Skeletal muscle tissue (tissue), 4 donors: Measurements from ENCODE around the gene ZC3H12A. TPM values are rescaled to one million over a fixed set of nuclear protein-coding genes. Genes with fewer than 3 reads are reported as not detected.

Experiments used
- H3K27ac ChIP-seq: one replicate; pipeline ENCODE4 v1.7.0; 2013; ENCODE audit warnings: mild to moderate bottlenecking, low read depth, low read length, inconsistent platforms
- H3K27me3 ChIP-seq, 3 donors: one replicate each; pipeline ENCODE4 v1.7.0; 2013; ENCODE audit warnings: low read length in 3 of 3; ENCODE audit not compliant: control insufficient read depth in 3 of 3, insufficient read depth in 3 of 3
- H3K36me3 ChIP-seq, 3 donors: one replicate each; pipeline ENCODE4 v1.7.0; 2013; ENCODE audit warnings: low read length in 3 of 3; ENCODE audit not compliant: control insufficient read depth in 3 of 3, insufficient read depth in 3 of 3
- H3K4me1 ChIP-seq, 3 donors: one replicate each; pipeline ENCODE4 v1.7.0; 2013; ENCODE audit warnings: low read length in 3 of 3, mild to moderate bottlenecking in 3 of 3; ENCODE audit not compliant: control insufficient read depth in 3 of 3, insufficient read depth in 3 of 3
- H3K4me3 ChIP-seq, 3 donors: one replicate each; pipeline ENCODE4 v1.7.0; 2013; ENCODE audit warnings: low read length in 3 of 3
- H3K9ac ChIP-seq, 3 donors: one replicate each; pipeline ENCODE4 v1.7.0; 2013; ENCODE audit warnings: low read length in 3 of 3, mild to moderate bottlenecking in 3 of 3, moderate library complexity in 2 of 3, low read depth in 1 of 3
- H3K9me3 ChIP-seq, 3 donors: one replicate each; pipeline ENCODE4 v1.7.0; 2013; ENCODE audit warnings: low read length in 3 of 3; ENCODE audit not compliant: control insufficient read depth in 3 of 3
- total RNA-seq: library from RNA; depleted of rRNA; stranded (reverse); fragments of >200 nt; gene quantifications from one replicate; pipeline ENCODE4 v1.2.3, GENCODE V29; 2014
- donor health status: Osteomylitis.

Gene ZC3H12A
- total RNA-seq, 1 donor from 2014 or later = 1.0 TPM

DNA sequence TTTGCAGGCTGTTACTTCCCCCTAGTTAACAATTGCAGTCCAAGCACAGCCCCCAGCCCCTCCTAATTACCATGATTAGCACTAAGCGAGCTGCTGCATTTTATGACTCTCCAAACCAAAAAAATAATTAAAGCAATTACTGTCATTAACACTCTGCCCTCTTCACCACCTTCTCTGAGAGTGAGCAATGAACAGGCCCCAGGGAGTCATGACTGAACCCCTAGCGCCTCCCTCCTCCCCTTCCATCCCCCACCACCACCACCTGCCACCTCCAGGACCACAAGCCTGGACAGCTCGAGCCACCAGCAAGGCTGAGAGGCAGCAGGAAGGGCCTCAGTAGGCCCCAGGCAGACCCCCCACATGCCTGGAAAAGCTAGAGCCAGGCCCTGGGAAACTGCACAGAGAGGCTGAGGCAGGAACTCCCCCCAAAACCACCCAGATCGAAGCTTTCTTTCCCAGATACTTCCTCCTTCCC, 35.5 kb upstream of the ZC3H12A start:
- Histone ChIP-seq H3K4me3 (no peak overlapping the region), H3K27me3 (peaks cover 12 to 45% (median 34%) of the 10 kb centered on the region in 3 donors)

DNA sequence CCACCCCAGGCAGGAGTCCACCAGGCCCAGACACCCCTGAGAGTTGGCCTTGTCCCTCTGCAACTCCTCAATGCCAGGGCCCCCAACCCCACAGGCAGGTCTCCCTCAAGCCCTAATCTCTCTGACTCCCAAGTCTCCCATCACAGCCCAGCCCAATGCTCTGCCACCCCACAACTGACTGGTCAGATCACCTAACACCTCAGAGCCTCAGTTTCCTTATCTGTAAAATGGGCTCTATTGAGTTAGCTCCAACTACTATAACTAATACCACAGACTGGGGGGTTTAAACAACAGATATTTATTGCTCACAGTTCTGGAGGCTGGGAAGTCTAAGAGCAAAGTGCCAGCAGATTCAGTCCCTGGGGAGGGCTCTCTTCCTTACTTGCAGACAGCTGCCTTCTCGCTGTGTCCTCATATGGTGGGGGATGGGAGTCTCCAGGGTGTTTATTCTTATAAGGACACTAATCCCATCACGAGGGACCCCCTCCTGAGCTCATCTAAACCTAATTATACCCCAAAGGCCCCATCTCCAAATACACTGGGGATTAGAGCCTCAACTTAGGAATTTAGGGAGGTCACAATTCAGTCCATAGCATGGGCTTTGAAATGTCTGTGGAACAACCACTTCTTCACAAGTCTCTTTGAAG, 34.9 kb upstream of the ZC3H12A start:
- Histone ChIP-seq H3K4me3 (no peak overlapping the region), H3K9ac (no peak overlapping the region), H3K9me3 (no peaks in the 10 kb centered on the region), H3K27ac (no peak overlapping the region), H3K27me3 (peaks cover 12 to 40% (median 34%) of the 10 kb centered on the region in 3 donors), H3K4me1 (no peaks in the 10 kb centered on the region), H3K36me3 (no peaks in the 10 kb centered on the region)

More for the DNA sequence above, 35.5 kb upstream of the ZC3H12A start:
- Histone ChIP-seq H3K4me1 (no peaks in the 10 kb centered on the region), H3K36me3 (no peaks in the 10 kb centered on the region), H3K27ac (no peak overlapping the region), H3K9ac (no peak overlapping the region), H3K9me3 (no peaks in the 10 kb centered on the region)

DNA sequence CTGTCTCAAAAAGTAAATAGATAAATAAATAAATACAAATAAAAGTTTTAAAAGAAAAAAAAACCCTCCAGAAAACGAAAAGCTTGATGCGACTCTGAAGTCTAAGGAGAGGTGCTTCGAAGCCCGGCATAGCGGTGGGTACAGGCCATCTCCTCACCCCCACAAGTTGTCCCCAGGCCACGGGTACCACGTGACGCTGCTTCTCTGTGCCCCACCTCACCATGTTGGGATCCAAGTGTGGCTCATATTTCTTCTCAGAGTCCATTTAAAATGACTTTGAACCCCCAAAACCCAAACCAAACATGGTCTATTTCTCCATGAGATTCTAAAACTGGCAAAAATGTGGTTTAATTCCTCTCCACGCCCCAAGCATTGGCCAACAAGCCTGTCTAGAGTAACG, 32.9 kb upstream of the ZC3H12A start:
- no peak overlapping the region for H3K27ac ChIP-seq
- H3K27me3 ChIP-seq = peaks cover 12 to 31% (median 28%) of the 10 kb centered on the region in 3 donors
- no peak overlapping the region for H3K9ac ChIP-seq
- no peaks in the 10 kb centered on the region for H3K9me3 ChIP-seq
- H3K36me3 ChIP-seq = no peaks in the 10 kb centered on the region
- no peak overlapping the region for H3K4me3 ChIP-seq
- H3K4me1 ChIP-seq = no peaks in the 10 kb centered on the region

DNA sequence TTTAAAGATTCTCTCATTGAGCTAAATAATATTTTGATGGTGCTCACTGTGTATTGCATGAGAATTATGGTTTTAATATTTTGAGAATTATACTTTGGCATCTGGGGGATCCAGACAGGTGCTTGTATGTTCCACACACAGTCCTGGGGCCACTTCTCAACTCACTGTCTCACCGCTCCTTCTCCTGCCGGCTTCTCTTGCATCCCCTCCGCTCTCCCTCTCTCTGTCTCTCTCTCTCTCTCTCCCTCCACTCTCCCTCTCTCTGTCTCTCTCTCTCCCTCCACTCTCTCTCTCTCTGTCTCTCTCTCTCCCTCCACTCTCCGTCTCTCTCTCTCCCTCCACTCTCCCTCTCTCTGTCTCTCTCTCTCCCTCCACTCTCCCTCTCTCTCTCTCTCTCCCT, 32.2 kb upstream of the ZC3H12A start:
- no peaks in the 10 kb centered on the region for H3K4me1 ChIP-seq
- no peak overlapping the region for H3K4me3 ChIP-seq
- H3K27me3 ChIP-seq = peaks cover 17 to 32% (median 31%) of the 10 kb centered on the region in 3 donors
- no peak overlapping the region for H3K9ac ChIP-seq
- H3K9me3 ChIP-seq = no peaks in the 10 kb centered on the region
- H3K27ac ChIP-seq = no peak overlapping the region
- no peaks in the 10 kb centered on the region for H3K36me3 ChIP-seq

DNA sequence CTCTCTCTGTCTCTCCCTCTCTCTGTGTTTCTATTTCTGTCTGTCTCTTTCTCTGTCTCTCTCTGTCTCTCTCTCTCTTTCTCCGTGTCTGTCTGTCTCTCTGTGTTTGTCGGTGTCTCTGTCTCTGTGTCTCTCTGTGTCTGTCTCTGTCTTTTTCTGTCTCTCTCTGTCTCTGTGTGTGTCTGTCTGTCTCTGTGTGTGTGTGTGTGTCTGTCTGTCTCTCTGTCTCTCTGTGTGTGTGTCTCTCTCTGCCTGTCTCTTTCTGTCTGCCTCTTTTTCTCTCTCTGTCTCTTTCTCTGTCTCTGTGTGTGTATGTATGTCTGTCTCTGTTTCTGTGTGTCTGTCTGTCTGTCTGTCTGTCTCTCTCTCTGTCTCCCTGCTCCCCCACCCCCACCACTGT, 31.7 kb upstream of the ZC3H12A start:
- H3K4me1 ChIP-seq = no peaks in the 10 kb centered on the region
- H3K27me3 ChIP-seq = peaks cover 21 to 32% (median 31%) of the 10 kb centered on the region in 3 donors
- H3K36me3 ChIP-seq = no peaks in the 10 kb centered on the region
- H3K27ac ChIP-seq = no peak overlapping the region
- no peak overlapping the region for H3K9ac ChIP-seq
- H3K4me3 ChIP-seq = no peak overlapping the region
- H3K9me3 ChIP-seq = no peaks in the 10 kb centered on the region

DNA sequence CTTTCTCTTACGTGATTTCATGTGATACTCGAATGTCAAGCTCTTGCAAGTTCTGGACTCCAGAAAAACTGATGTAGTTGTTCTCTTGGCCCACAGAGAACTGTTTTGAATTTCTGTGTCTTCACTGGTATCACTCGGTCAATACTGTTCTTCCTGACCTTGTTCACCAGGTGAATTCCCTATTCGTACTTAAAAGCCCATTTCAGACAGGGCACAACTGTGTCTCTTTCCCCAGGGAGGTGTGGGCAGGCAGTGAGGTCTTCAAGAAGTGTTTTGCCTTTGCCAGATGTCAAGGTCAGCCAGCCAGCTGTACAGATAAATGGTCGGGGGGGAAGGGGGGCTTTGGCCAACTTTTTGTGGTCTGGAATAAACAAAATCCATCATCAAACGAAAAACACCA, 27.5 kb upstream of the ZC3H12A start:
- H3K27ac ChIP-seq = no peak overlapping the region
- no peak overlapping the region for H3K9ac ChIP-seq
- H3K9me3 ChIP-seq = no peaks in the 10 kb centered on the region
- no peaks in the 10 kb centered on the region for H3K36me3 ChIP-seq
- H3K4me1 ChIP-seq = no peaks in the 10 kb centered on the region
- peaks cover 27 to 35% (median 34%) of the 10 kb centered on the region in 3 donors for H3K27me3 ChIP-seq
- H3K4me3 ChIP-seq = no peak overlapping the region

DNA sequence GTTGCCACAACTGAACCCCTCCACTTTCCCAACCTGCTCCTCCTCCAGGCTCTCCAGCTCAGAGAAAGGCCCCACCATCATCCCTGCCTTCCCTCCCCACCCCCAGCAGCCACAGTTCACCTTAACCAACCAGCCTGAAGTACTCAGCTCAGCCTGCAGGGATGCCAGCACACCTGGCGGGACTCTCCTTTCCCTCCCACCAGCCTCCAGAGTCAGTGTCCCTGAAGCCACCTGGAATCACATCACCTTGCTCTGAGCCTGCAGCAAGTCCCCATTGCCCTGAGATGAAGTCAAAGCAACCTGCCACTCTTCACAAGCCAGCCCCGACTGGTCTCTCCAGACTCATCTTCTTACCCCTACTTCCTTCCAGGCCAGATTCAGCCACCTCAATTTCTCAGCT, 26.2 kb upstream of the ZC3H12A start:
- Histone ChIP-seq H3K9me3 (no peaks in the 10 kb centered on the region), H3K4me3 (no peak overlapping the region), H3K27ac (no peak overlapping the region), H3K4me1 (no peaks in the 10 kb centered on the region), H3K9ac (no peak overlapping the region), H3K27me3 (peaks cover 27 to 35% (median 30%) of the 10 kb centered on the region in 3 donors), H3K36me3 (no peaks in the 10 kb centered on the region)

DNA sequence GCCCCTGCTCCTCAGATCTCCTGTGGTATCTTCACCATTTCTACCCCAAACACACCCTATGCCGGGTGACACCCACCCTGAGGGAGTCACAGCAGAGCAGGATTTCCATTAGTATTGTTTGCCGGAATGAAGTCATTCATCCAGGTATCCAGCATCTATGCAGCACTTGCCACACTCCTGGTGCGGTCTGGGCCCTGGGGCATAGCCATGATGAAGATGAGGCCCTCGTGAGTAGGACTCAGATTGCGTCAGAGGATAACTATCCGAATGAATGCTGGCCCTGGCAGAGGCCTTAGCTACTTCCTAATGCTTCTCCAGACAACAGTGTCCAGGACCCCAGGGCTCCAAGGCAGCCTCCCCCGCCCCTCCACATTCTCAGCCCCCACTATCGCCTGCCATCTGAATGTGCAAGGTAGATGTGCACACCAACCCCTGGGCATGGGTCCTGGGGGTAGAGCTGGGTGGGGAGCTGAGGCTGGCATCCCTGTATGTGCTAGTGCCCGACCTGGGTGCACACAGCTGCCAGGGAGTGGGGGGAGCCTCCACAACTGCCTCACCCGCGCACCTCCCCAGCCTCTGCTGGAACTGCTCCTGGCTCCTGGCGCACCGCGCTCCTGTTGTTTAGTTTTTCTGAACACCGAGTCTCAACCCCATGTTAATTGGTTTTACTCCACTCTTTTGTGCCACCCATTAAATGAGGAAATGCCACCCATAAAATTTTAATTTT, 25.5 kb upstream of the ZC3H12A start:
- Histone ChIP-seq H3K27ac (no peak overlapping the region), H3K9ac (no peak overlapping the region), H3K27me3 (peaks cover 27 to 35% (median 30%) of the 10 kb centered on the region in 3 donors), H3K4me3 (no peak overlapping the region), H3K4me1 (no peaks in the 10 kb centered on the region), H3K9me3 (no peaks in the 10 kb centered on the region), H3K36me3 (no peaks in the 10 kb centered on the region)

DNA sequence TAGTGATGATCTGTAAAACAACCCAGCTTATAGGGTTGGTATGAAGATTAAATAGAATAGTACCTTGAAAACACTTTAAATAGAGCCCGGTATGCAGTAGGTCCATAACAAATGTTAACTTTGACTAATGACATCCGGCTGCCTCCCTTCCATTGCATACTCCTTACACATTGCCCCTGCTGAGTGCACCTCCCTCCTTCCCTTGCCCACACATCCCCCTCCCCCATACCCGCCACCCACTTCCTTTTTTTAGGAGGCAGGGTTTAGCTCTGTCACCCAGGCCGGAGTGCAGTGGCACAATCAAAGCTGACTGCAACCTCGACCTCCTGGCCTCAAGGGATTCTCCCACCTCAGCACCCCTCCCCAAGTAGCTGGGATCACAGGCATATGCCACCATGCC, 24.4 kb upstream of the ZC3H12A start:
- Histone ChIP-seq H3K4me1 (peaks cover 5% of the 10 kb centered on the region in 3 donors), H3K9me3 (no peaks in the 10 kb centered on the region), H3K36me3 (no peaks in the 10 kb centered on the region), H3K27me3 (peaks cover 27 to 35% (median 30%) of the 10 kb centered on the region in 3 donors), H3K4me3 (no peak overlapping the region), H3K27ac (no peak overlapping the region), H3K9ac (no peak overlapping the region)

DNA sequence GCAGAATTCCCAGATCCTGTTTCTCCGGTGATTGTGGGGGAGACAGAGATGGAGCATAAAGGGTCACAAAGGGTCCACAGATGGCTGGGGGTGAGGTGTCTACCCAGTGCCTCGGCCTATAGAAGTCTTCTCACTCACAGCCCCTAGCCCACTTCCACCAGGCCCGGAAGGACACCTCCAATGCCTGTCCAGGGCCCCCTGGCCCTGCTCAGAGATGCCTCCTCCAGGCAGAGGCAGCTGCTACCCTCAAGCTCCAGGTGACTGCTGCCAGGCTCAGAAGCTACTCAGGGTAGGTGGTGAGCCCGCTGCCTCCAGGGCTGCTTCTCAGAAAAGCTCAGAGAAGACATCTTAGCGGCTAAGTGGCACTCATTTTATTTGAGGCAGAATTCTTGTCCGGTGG, 22.0 kb upstream of the ZC3H12A start:
- H3K27ac ChIP-seq = no peak overlapping the region
- H3K27me3 ChIP-seq = peaks cover 18 to 27% (median 25%) of the 10 kb centered on the region in 3 donors
- no peak overlapping the region for H3K4me3 ChIP-seq
- H3K4me1 ChIP-seq = peaks cover 9 to 12% (median 11%) of the 10 kb centered on the region in 3 donors
- no peaks in the 10 kb centered on the region for H3K36me3 ChIP-seq
- no peak overlapping the region for H3K9ac ChIP-seq
- H3K9me3 ChIP-seq = no peaks in the 10 kb centered on the region
